Dermis blood vessel endothelial cell (primary cell): ENCODE results near the gene PRICKLE2. TPM values are rescaled to one million over a fixed set of nuclear protein-coding genes. Genes with fewer than 3 reads are reported as not detected.

Experiments
- DNase-seq: peaks from one replicate; pipeline ENCODE4 v3.0.0; 2010
- total RNA-seq: library from RNA; depleted of rRNA; stranded (reverse); fragments of >200 nt; gene quantifications from 2 replicates; pipeline ENCODE4 v1.2.3, GENCODE V29; 2014

PRICKLE2 gene
- total RNA-seq, 1 donor from 2014 or later: 3.2 TPM

GRCh38 chr3:64247991-64248646 is 22.9 kb upstream of the PRICKLE2 start:
- DNase-seq: no peak

- peak; percentile 40 for DNase-seq
Measured at GRCh38 chr3:64244011-64244942, 19.0 kb upstream of the PRICKLE2 start.

DNA sequence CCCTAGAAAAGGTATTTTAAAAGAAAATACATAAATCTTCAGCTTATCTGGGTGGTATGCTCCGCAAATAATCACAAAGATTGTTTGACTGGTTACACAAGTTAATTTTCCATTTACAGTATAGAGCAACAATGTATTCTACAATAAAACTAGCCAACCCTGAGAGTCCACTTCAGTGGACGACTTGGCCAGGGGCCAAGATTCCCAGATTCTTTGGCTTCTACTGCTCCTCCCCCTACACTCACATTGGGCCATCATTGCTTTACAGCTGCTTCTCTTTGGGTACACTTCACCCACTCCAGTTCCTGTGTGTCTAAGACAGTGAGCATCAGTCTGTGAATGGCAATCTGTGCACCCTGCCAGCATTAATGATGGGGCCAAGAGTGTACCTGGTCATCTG is 17.2 kb upstream of the PRICKLE2 start:
- DNase-seq: no peak

GRCh38 chr3:64240959-64241358 is 15.7 kb upstream of the PRICKLE2 start:
- DNase-seq: no peak

DNA sequence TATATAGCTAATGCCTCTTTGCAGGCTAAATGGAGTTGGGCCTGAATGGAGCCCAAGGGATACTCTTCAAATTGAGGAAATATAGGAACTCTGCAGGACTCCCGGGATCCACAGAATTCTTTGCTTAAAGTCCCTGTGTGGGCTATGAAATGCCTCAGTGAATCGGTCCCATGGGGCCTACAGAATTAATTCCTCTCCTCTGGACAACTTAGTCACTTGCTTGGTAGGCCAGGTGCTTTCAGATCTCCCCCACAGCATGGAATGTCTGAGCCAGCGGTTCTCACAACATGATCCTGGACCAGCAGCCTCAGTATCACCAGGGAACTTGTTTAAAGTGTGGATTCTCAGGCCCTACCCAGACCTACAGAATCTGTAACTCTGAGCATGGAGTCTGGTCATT is 15.1 kb upstream of the PRICKLE2 start:
- DNase-seq: no peak

DNA sequence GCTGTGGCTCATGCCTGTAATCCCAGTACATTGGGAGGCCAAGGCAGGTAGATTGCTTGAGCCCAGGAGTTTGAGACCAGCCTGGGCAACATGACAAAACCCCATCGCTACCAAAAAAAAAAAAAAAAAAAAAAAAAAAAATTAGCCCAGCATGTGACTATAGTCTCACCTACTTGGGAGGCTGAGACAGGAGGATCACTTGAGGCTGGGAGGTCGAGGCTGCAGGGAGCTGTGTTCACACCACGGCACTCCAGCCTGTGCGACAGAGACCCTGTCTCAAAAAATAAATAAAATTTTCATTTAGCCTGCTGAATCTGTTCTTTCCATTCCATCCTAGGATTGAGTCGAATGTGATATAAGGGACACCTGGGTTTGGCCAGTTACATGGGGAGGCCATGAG is 14.6 kb upstream of the PRICKLE2 start:
- DNase-seq: no peak

GRCh38 chr3:64238971-64239667 is 13.9 kb upstream of the PRICKLE2 start:
- peak; percentile 10 for DNase-seq

DNA sequence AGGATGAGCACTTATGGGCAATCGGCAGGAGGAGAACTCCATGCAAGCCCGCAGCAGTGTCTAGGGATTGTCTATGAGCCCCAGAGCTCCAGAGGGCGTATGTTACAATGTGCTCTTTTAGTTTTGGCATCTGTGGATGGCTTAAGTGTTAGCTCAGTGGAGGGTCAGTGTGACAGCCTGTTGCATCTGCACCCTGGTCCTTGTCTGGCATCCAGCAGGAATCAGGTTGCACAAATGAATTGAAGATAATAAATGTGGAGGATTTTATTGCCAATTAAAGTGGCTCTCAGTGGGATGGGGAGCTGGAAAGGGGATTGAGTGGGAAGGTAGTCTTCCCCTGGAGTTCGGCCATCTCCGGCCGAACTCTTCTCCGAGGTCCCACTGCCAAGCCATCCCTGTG is 11.8 kb upstream of the PRICKLE2 start:
- DNase-seq: no peak

DNA sequence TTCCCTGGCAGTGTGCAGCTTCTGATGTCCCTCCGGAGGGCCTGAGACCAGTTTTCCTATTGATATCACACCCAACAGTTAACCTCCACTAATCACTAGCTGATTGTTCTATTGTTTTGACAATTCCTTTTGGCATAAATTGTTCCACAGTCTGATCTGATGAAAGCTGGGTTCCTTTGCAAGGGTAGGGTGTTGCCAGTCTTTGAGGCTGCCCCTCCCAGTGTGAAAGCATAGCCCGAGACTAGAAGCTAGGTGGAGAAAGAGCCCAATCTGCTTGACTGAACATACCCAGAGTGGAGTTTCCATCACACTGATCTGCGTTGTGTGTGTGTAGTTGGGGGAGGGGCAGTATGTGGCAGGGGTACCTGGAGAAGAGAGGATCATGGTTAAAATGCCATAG is 10.3 kb upstream of the PRICKLE2 start:
- no peak for DNase-seq

DNA sequence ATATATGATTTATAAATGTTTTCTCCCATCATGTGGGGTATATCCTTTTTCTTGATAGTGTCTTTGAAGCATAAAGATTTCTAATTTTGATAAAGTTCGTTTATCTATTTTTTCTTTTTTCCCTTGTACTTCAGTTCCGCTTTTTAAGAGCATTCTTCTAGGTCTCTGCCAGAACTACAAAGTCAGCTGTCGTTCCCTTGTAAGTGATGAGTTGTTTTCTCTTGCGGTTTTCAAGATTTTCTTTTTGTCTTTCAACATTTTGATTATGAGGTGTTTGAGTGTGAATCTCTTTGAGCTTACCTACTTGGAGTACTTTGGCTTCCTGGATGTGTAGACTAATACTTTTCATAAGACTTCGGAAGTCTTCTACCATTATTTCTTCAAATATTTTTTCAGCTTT is 9.3 kb upstream of the PRICKLE2 start:
- DNase-seq: no peak

DNA sequence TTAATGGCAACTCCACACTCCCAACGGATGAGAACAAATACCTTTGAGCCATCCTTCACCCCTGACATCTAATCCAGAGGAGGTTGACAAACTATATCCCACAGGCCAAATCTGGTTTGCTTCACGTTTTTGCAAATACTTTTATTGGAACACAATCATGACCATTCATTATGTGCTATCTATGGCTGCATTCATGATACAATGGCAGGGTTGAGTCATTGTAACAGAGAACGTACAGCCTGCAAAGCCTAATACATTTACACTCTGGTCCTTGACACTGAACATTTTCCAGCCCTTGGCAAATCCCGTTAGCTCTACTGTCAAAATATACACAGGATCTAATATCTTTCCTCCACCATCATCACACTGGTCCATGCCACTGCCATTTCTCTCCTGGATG is 7.6 kb upstream of the PRICKLE2 start:
- no peak for DNase-seq

DNA sequence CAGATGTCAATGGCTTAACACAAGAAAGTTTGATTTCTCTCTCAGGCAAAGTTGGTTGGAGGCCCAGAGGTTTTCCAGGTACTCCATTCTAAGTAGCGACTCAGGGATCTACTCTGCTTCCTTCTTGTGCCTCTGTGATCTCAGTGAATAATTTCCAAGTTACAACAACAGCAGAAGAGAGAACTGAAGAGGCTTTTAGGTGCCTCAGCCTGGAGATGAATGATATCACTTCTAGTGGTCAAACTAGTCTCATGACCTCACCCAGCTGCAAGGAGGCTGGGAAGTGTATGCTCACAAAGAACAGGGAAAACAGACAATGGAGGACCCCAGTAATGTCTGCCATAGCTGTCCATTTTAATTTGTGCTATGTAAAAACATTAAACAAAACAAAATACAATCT is 4.6 kb upstream of the PRICKLE2 start:
- no peak for DNase-seq

GRCh38 chr3:64228110-64228509 is 2.8 kb upstream of the PRICKLE2 start:
- DNase-seq: no peak

GRCh38 chr3:64226730-64227129 is 1.5 kb upstream of the PRICKLE2 start:
- no peak for DNase-seq

DNA sequence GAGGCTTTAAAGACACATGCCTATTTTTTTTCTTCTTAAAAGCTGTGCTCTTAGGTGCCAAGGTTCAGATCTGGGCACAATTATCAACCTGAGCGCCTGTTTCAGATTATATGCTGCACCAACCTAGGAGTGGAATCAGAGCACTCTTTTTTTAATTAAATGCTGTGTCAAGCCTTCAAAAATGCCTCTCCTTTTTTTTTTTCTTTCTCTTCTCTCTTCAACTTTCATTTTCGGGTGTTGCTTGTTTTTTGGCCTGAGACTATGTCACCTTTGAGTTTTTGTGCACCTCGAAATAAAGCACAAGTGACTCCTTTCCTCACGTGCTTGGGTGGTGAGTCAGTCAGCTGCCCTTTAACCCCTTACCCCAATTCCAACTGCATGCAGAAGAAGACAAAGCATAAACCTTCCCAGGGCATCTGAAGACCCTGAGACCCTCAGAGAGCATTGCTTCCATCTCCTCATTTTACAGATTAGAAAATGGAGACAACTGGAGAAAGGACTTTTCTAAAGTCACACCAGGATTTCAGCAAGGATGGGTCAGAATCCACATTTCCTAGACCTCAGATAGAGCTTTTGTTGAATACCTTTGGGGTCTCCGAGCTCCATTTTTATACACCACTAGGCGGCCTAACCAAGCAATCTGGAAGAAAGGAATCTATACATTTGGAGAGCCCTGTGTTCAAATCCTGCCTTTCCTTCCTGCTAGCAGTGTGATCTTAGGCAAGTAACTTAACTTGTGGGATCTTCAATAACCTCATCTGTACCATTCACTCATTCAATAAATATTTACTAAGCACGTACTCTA is 631 bp upstream of the PRICKLE2 start:
- no peak for DNase-seq

DNA sequence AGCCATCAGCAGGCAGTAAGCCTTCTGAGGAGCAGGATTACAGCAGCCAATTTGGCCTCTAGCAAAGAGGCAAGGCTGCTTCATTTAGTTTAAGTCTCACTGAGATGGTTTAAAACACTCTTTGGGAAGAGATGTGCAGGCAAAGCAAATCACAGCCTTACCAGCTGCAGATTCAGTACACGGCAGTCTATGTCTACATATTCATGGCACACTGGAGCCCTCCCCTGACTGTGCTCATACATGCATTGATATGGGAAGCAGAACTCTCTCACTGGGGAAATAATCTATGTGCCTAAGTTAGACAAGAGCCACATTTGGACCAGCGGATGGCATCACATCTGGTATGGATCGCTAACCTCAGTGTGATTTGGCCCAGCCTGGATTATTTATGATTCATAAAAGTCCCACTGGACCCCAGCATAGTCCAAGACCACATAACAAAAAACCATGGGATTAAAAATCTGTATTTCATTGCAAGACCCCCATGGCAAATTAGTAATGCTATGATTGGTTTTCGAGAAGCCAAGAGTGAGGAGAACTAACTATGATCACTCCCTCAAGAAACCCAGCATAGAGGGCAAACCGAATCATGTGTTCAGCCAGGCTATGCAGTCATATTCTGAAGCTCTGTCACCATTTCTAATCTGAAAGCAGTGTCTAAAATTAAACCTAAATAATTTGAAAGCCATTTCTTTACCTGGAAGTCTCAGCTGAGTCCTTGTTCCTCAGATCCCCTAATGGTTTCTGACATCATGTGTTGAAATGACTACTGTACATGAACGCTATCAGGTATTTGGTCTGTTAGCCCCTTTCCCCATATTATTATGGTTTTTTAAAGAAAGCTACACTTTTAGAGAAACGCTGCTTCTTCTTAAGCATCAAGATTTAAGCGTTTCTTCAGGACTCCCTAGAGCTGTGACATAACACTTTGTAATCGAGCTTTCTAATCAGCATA is 1.2 kb downstream of the PRICKLE2 start:
- peak; percentile 9 for DNase-seq

DNA sequence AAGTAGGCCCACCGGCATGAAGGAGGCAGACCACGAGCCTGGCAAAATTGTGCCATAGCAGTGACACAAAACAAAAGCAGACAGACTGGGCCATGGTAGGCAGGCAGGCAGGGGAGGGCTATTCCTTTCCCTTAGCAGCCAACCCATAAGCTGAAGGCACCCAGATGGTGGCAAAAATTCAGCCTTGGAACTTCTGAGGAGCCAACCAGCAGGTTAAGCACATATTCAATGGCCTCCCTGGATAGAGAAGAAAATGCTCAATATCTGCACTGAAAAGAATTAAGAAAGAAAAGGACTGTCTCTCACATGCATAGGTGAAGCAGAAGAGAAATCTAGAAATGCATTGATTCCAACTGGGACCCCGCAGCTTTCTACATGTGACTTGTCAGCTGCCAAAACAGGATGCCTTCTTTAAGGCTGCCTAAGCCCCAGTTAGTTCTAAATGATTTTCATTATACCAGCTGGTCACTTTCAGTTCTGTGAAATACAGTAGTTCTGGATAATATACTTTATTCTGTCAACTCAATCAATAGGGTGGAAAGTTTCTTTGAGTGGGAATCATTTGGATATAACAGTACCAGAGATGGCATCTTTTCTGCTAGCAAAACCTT is 2.7 kb downstream of the PRICKLE2 start:
- DNase-seq: no peak

DNA sequence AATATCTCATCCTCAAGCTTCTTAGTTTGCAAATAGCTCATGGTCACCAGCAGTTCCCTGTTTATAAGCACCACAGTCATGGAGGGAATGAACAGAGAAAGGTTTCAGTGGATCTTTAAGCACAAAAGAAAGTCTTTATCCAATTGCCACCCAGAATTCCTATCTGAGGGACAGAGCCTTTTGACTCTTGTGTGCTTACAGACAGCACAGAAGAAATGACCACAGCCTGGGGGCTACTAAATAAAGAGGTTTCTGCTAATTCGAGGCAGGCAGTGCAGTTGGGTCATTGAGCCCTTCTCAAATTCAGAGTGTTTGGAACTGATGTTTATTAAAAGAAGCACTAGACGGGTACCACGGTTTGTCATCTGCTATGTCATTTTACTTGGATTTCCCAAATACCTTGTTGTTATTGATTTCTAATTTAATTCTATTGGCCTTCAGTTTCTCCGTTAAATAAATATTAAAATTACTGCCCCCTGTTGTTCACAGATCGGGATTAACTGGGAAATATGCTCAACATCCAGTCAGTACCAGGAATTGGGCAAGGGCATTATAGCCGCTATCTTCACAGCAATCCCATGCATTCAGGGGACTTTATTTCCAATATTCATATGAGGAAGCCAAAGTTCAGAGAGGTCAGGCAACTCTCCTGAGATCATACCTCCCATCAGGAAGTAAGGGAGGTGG is 3.6 kb downstream of the PRICKLE2 start:
- no peak for DNase-seq

GRCh38 chr3:64220161-64220914 is 4.9 kb downstream of the PRICKLE2 start:
- peak; percentile 52 for DNase-seq

GRCh38 chr3:64218746-64219145 is 6.5 kb downstream of the PRICKLE2 start:
- DNase-seq: no peak
